Measurements from ENCODE around the gene PPP2R2C.

The PPP2R2C gene

DNA sequence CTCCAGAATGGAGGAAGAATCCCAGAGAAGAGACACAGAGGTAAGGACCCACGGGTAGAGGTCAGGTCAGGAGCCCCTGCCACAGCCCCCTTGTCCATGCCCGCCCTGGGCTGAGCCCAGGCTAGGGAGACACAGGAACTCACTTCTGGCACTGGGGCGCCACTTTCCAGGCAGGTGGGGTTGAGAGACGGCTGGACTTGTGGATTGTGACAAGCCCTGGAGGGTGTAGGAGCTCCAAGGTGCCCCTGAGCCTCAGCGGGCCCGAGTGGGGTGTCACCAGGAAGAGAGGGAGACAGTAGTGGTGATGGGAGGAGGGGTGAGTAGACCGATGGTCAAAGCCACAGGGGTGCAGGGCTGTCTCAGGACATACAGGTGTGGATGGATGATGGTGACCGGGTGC lies 143.9 kb downstream of the PPP2R2C start:
- TF ChIP-seq, protein P1, sequence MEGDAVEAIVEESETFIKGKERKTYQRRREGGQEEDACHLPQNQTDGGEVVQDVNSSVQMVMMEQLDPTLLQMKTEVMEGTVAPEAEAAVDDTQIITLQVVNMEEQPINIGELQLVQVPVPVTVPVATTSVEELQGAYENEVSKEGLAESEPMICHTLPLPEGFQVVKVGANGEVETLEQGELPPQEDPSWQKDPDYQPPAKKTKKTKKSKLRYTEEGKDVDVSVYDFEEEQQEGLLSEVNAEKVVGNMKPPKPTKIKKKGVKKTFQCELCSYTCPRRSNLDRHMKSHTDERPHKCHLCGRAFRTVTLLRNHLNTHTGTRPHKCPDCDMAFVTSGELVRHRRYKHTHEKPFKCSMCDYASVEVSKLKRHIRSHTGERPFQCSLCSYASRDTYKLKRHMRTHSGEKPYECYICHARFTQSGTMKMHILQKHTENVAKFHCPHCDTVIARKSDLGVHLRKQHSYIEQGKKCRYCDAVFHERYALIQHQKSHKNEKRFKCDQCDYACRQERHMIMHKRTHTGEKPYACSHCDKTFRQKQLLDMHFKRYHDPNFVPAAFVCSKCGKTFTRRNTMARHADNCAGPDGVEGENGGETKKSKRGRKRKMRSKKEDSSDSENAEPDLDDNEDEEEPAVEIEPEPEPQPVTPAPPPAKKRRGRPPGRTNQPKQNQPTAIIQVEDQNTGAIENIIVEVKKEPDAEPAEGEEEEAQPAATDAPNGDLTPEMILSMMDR (IDR thresholded peaks at IDR 0.05; ENCODE audit: low read depth, low read length) = no peak
- no peak overlapping the region for H3K4me3 ChIP-seq (ENCODE audit: low read depth, low read length)
- no peak for DNase-seq (ENCODE audit: low read depth, low spot score)
- in situ Hi-C loops (cut with HindIII; ENCODE audit: low sequenced_read_pairs) = no loop called here

DNA sequence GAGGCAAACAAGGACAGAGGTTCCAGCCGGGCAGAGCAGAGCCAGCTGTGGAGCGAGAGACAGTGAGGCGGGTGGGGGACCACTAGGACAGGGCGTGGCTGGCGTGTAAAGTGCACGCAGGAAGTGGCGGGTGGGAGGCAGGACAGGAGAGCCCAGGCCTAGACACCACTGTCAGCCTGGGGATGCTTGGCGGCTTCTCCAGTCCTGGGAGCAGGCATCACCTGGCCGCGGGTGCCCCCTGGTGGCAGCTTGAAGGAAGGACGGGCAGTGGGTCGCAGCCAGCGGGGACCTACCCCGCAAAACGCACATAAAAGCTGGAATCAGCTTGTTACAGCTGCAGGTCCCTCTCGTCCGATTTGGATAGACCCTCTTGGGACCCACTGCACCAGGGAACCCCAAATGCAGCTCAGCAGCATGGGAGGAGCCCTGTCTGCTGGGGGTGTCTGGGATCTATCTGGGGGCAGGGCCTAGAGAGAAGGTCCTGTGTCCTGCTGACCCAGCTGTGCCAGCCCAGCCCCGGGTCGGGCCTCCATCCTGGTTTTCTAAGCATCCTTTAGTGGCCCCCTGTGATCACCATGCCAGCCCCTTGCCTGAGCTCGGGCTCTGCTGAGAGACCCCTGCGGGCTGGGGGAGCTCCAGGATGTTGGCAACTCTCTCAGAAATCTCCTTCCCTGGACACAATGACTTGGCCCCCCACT lies 145.0 kb downstream of the PPP2R2C start:
- DNase-seq (ENCODE audit: low read depth, low spot score) = peak; percentile 64
- in situ Hi-C loops (cut with HindIII; ENCODE audit: low sequenced_read_pairs) = no loop called here
- TF ChIP-seq, protein P1 (IDR thresholded peaks at IDR 0.05; ENCODE audit: low read depth, low read length) = peak; percentile 90
- H3K4me3 ChIP-seq (ENCODE audit: low read depth, low read length) = no peak overlapping the region

DNA sequence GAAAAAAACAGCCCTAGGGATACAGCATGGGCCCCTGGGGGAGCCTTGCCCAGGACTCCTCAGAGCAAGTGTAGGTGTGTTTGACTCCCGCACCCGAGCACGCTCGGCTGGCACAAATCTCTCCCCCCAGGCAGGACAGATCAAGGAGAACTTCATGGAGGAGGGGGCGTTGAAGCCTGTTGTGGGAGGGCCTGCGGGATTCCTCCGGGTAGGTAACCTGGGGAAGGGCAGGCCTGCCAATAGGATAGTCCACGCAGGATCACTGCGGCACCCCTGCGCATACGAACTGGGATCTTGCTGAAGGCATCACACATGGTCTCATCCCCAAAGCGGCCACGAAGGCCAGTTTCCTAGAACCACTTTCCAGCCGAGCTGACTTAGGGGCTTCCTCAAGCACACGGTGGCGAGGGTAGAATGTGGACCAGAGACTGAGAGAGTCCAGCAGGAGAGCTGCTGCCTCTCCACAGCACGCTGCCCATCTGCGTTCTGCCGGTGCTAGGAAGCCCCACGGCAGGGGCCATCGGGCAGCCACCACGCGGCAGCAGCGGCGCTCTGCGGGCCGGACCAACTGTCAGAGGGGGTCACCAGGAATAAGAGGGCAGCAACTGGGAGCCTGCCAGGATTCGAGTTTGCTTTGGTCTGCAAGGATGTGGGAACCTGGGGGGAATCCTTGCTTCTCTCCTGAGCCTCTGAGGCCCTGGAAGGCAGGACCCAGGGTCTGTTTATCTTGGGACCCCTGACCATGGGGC lies 145.9 kb downstream of the PPP2R2C start:
- TF ChIP-seq, protein P1 (IDR thresholded peaks at IDR 0.05; ENCODE audit: low read depth, low read length) = no peak
- no peak for DNase-seq (ENCODE audit: low read depth, low spot score)
- in situ Hi-C loops (cut with HindIII; ENCODE audit: low sequenced_read_pairs) = no loop called here
- no peak overlapping the region for H3K4me3 ChIP-seq (ENCODE audit: low read depth, low read length)

DNA sequence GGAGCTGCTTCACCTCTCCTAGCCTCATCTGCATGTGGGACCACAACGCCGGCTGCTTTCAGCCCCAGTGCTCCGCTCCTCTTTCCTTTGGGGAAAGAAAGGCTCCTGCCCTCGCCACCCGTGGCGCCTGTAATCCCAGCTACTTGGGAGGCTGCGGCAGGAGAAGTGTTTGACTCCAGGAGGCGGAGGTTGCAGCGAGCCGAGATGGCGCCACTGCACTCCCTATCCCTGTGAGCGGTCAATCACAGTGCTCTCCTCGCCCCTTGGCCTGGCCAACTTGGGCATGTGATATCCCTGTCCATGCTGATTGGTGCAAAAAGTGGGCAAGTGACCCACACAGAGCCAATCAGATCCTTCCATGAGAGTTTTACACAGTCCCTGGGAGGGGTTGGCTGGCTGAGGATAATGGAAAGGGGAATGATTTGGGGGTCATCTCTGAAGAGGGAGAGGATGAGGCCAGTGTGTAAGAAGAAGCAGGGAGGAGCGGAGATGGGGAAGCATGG lies 146.6 kb downstream of the PPP2R2C start:
- DNase-seq (ENCODE audit: low read depth, low spot score) = no peak
- in situ Hi-C loops (cut with HindIII; ENCODE audit: low sequenced_read_pairs) = no loop called here
- TF ChIP-seq, protein P1 (IDR thresholded peaks at IDR 0.05; ENCODE audit: low read depth, low read length) = no peak
- H3K4me3 ChIP-seq (ENCODE audit: low read depth, low read length) = no peak overlapping the region

DNA sequence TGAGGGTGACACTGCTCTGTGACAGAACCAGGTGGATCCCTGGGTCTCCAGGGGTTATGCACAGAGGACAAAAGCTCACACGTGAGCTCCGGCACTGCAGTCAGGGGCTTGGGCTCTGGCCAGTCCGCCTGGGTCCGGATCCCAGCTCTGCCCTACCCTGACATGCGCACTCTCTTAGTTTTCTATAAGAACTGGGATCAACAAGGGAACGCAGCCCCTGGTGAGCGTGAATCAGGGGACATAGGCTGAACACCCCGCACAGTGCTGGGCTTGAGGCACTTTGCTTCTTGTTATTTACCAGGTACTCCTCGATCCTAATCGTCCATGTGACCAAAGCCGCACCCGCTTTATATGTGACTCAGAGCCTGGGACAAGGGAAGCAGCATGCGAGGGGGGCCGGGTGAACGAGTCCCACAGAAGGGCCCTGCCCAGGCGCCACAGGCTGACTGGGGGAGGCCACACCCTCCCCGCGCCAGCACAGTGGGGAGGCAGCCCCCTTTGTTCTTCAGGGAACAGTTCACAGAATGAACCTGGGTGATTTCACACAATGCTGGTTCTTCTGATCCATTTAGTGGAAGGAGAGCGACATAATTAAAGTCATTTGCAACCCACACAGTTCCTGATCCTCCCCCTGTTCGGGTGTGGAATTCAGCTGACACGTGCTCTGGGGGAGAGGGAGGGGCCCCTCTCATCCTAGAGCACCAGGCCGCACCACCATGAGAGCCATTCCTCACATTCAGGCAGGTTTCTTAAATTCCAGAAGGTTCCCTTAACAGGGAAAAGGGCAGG lies 147.2 kb downstream of the PPP2R2C start:
- TF ChIP-seq, protein P1 (IDR thresholded peaks at IDR 0.05; ENCODE audit: low read depth, low read length) = no peak
- DNase-seq (ENCODE audit: low read depth, low spot score) = peak; percentile 25
- no peak overlapping the region for H3K4me3 ChIP-seq (ENCODE audit: low read depth, low read length)
- in situ Hi-C loops (cut with HindIII; ENCODE audit: low sequenced_read_pairs) = no loop called here

DNA sequence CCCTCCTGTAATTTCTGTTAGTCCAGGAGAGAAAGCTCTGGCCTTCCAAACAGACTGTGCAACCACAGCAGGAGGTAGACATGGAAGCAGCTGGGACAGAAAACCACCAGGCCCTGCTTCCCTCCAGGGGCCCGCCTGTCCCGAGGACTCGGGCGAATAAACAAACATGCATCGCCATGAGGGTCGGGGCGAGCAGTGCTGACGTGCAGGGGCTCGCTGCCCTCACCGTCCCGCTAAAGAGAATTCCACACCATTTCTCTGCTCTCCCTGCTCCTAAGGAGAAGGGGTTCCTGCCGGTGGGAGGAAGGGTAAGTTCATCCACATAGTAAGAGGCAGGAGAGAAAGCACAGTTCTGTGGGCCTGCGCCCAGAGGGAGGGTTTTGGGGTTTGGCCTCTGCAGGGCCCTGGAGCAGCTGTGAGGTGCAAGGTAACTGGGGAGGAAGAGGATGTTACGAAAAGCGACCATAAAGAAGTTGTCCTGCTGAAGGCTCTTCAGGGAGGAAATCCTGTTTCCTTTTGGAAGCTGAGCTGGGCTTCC lies 147.9 kb downstream of the PPP2R2C start:
- in situ Hi-C loops (cut with HindIII; ENCODE audit: low sequenced_read_pairs) = no loop called here
- no peak overlapping the region for H3K4me3 ChIP-seq (ENCODE audit: low read depth, low read length)
- TF ChIP-seq, protein P1 (IDR thresholded peaks at IDR 0.05; ENCODE audit: low read depth, low read length) = no peak
- no peak for DNase-seq (ENCODE audit: low read depth, low spot score)

All from astrocyte of the spinal cord (primary cell).